KMS-11 (cell line): Measurements from ENCODE around the gene TBC1D19.
A peak's percentile ranks its signal among the peaks of the same experiment; 100 is the strongest.
"Not testable (repeated sequence)": the region's sequence is repeated elsewhere in the genome, so short reads cannot be mapped to it uniquely, and the experiment has no call there.

Experiments
- H2AFZ ChIP-seq: fragments of 200-600 bp; sonication (generic); 2 replicates; pipeline ENCODE4 v1.6.1; 2016; ENCODE audit warnings: antibody characterized with exemption, mixed run types, low read depth
- H3K27ac ChIP-seq: fragments of 200-600 bp; sonication (generic); 2 replicates; pipeline ENCODE4 v1.6.1; 2016; ENCODE audit warnings: mild to moderate bottlenecking, mixed run types
- H3K27me3 ChIP-seq: fragments of 200-600 bp; sonication (generic); 2 replicates; pipeline ENCODE4 v1.6.1; 2017; ENCODE audit warnings: mild to moderate bottlenecking, low read depth, mixed run types, moderate library complexity; ENCODE audit not compliant: insufficient read depth
- H3K36me3 ChIP-seq: fragments of 200-600 bp; sonication (generic); 2 replicates; pipeline ENCODE4 v1.6.1; 2017; ENCODE audit warnings: mild to moderate bottlenecking, mixed run types; ENCODE audit not compliant: insufficient read depth
- H3K4me1 ChIP-seq: fragments of 200-600 bp; sonication (generic); 2 replicates; pipeline ENCODE4 v1.6.1; 2016; ENCODE audit warnings: mild to moderate bottlenecking, low read depth, mixed run types; ENCODE audit not compliant: poor library complexity, severe bottlenecking
- H3K4me2 ChIP-seq: fragments of 200-600 bp; sonication (generic); 2 replicates; pipeline ENCODE4 v1.7.0; 2016; ENCODE audit warnings: mild to moderate bottlenecking, mixed run types
- H3K4me3 ChIP-seq: fragments of 200-600 bp; sonication (generic); IDR thresholded peaks from 2 replicates; pipeline ENCODE4 v1.6.1; 2017; ENCODE audit warnings: low read depth, low read length, mixed read lengths; ENCODE audit not compliant: insufficient read depth
- H3K79me2 ChIP-seq: fragments of 200-600 bp; sonication (generic); 2 replicates; pipeline ENCODE4 v1.6.1; 2016; ENCODE audit warnings: low read depth, mixed run types; ENCODE audit not compliant: insufficient read depth
- H3K9ac ChIP-seq: fragments of 200-600 bp; sonication (generic); 2 replicates; pipeline ENCODE4 v1.6.1; 2016; ENCODE audit warnings: mild to moderate bottlenecking, mixed run types
- H4K20me1 ChIP-seq: fragments of 200-600 bp; sonication (generic); 2 replicates; pipeline ENCODE4 v1.6.1; 2016; ENCODE audit warnings: mild to moderate bottlenecking, mixed run types; ENCODE audit not compliant: insufficient read depth
- TF ChIP-seq, protein P1 (sequence below): fragments of 200-600 bp; sonication (generic); conservative IDR thresholded peaks from 2 replicates; pipeline ENCODE4 v1.6.1; 2017; ENCODE audit warnings: low read depth, mild to moderate bottlenecking, antibody characterized with exemption, low read length, moderate library complexity, mixed read lengths

The TBC1D19 gene

DNA sequence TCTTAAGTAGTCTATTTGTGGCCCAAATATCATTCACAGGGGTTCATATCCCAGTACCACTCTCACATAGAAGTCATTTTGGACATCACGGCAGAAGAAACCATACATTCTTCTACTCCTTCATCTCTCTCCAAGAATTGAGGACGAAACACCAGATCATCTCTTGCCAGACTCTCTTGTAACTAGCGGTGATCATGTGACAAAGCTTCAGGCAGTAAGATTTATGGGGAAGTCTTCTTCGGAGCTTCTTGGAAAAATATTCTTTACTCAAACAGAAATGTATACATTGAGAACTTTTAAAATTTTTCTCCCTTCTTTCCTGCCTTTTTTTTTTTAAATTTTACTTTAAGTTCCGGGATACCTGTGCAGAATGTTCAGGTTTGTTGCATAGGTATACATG lies 4.7 kb upstream of the TBC1D19 start:
- Histone ChIP-seq H2AFZ (no peak overlapping the region), H3K4me2 (no peak overlapping the region), H3K79me2 (no peaks in the 10 kb centered on the region), H3K36me3 (no peaks in the 10 kb centered on the region), H4K20me1 (no peaks in the 10 kb centered on the region), H3K27me3 (no peaks in the 10 kb centered on the region), H3K27ac (no peak overlapping the region), H3K4me3 (no peak overlapping the region), H3K4me1 (peaks cover 5% of the 10 kb centered on the region), H3K9ac (no peak overlapping the region)
- TF ChIP-seq, protein P1, sequence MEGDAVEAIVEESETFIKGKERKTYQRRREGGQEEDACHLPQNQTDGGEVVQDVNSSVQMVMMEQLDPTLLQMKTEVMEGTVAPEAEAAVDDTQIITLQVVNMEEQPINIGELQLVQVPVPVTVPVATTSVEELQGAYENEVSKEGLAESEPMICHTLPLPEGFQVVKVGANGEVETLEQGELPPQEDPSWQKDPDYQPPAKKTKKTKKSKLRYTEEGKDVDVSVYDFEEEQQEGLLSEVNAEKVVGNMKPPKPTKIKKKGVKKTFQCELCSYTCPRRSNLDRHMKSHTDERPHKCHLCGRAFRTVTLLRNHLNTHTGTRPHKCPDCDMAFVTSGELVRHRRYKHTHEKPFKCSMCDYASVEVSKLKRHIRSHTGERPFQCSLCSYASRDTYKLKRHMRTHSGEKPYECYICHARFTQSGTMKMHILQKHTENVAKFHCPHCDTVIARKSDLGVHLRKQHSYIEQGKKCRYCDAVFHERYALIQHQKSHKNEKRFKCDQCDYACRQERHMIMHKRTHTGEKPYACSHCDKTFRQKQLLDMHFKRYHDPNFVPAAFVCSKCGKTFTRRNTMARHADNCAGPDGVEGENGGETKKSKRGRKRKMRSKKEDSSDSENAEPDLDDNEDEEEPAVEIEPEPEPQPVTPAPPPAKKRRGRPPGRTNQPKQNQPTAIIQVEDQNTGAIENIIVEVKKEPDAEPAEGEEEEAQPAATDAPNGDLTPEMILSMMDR, result no peak

DNA sequence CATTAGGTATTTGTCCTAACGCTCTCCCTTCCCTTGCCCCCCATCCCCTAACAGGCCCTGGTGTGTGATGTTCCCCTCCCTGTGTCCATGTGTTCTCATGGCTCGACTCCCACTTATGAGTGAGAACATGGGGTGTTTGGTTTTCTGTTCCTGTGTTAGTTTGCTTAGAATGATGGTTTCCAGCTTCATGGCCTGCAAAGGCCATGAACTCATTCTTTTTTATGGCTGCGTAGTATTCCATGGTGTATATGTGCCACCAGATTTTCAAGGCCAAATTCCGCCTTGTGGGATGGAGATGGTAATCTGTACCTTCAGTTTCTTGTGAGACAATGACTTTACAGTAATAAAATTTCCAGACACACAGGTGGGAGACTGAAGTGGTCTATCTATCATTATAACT lies 2.5 kb upstream of the TBC1D19 start:
- H3K36me3 ChIP-seq, H2AFZ ChIP-seq, H3K9ac ChIP-seq, H3K4me1 ChIP-seq, H3K4me3 ChIP-seq, H3K79me2 ChIP-seq, H4K20me1 ChIP-seq, H3K27ac ChIP-seq, H3K4me2 ChIP-seq, H3K27me3 ChIP-seq: not testable (repeated sequence)

DNA sequence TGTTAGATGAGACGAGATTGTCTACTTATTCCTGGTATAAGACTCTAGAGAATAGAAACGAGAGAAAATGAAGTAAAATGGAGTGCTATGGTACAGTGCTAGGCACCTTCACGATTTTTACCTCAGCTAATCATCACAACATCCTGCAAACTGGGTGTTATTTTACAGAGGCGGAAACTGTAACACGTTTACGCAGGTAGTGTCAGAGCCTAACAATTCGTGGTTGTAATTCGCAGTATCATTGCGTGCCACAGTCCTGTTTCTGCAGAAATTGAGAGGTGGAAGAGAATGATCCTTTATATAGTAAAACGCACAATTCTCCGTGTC lies 383 bp upstream of the TBC1D19 start:
- peak overlapping the region; percentile 49; the same call in 1 of the 2 replicates for H3K9ac ChIP-seq
- H3K4me3 ChIP-seq, result peak overlapping the region; percentile 53
- peak overlapping the region; percentile 77 for H2AFZ ChIP-seq
- H3K79me2 ChIP-seq, result no peaks in the 10 kb centered on the region
- H4K20me1 ChIP-seq, result no peaks in the 10 kb centered on the region
- H3K36me3 ChIP-seq, result no peaks in the 10 kb centered on the region
- TF ChIP-seq, protein P1, result no peak
- H3K4me1 ChIP-seq, result peaks cover 5% of the 10 kb centered on the region
- peak overlapping the region; percentile 53 for H3K27ac ChIP-seq
- H3K4me2 ChIP-seq, result peak overlapping the region; percentile 64
- H3K27me3 ChIP-seq, result no peaks in the 10 kb centered on the region

DNA sequence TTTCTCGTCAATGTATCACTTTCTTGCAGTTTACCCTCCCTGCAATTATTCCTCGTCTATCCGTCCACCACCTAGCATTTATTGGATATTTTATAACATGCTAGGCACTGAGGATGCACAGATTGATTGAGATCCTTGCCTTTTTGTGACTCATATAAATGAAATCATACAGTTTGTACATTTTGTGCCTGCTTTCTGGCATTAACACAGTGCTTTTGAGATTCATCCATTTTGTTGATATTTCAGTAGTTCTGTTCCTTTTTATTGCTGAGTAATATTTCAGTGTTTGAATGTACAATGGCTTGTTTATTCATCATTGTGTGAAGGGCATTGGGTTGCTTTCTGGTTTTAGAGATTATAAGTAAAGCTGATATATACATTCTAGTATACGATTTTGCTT lies 841 bp downstream of the TBC1D19 start:
- no peaks in the 10 kb centered on the region for H4K20me1 ChIP-seq
- no peaks in the 10 kb centered on the region for H3K27me3 ChIP-seq
- H3K4me3 ChIP-seq, result no peak overlapping the region
- H3K27ac ChIP-seq, result peak overlapping the region; percentile 53; the same call in 1 of the 2 replicates
- peak overlapping the region; percentile 49; the same call in 1 of the 2 replicates for H3K9ac ChIP-seq
- H3K4me1 ChIP-seq, result peaks cover 5% of the 10 kb centered on the region
- H3K36me3 ChIP-seq, result no peaks in the 10 kb centered on the region
- H2AFZ ChIP-seq, result peak overlapping the region; percentile 77
- TF ChIP-seq, protein P1, result no peak
- H3K79me2 ChIP-seq, result no peaks in the 10 kb centered on the region
- peak overlapping the region; percentile 88 for H3K4me2 ChIP-seq

- Histone ChIP-seq H2AFZ (no peak overlapping the region), H3K36me3 (no peaks in the 10 kb centered on the region), H3K79me2 (no peaks in the 10 kb centered on the region), H3K4me1 (no peaks in the 10 kb centered on the region), H3K4me2 (no peak overlapping the region), H4K20me1 (no peaks in the 10 kb centered on the region), H3K27me3 (no peaks in the 10 kb centered on the region), H3K27ac (no peak overlapping the region), H3K9ac (no peak overlapping the region), H3K4me3 (no peak overlapping the region)
- TF ChIP-seq, protein P1, result no peak
These were observed 5.8 kb downstream of the TBC1D19 start for GRCh38 chr4:26589705-26590104.
